Body of pancreas (tissue), 4 donors: ENCODE measurements around the gene SUPT5H. TPM values are rescaled to one million over a fixed set of nuclear protein-coding genes. Genes with fewer than 3 reads are reported as not detected.

Experiments used
- ATAC-seq: fragments of 150-250 bp; one replicate; pipeline ENCODE4 v1.9.1; 2016
- DNase-seq, 4 donors: peaks; one replicate each; pipeline ENCODE4 v3.0.0-alpha.2; 2019
- H3K27ac ChIP-seq, 4 donors: fragments of 200-600 bp; sonication (generic); 1 replicate in 3 of 4; 2 replicates in 1 of 4; pipeline versions ENCODE4 v1.5.1 to v1.6.1; 2016 to 2019; ENCODE audit warnings: mild to moderate bottlenecking in 1 of 4, mixed read lengths in 1 of 4, moderate library complexity in 1 of 4
- H3K27me3 ChIP-seq, 2 donors: fragments of 200-600 bp; sonication (generic); one replicate each; pipeline ENCODE4 v1.6.0; 2016; ENCODE audit warnings: mild to moderate bottlenecking in 1 of 2
- H3K36me3 ChIP-seq, 2 donors: fragments of 200-600 bp; sonication (generic); replicated peaks in 1 of 2; 2 replicates each; pipeline ENCODE4 v1.5.1; 2016; ENCODE audit warnings: low read depth in 2 of 2; ENCODE audit not compliant: insufficient read depth in 1 of 2
- H3K4me1 ChIP-seq: fragments of 200-600 bp; sonication (generic); one replicate; pipeline ENCODE4 v1.6.0; 2016
- H3K4me3 ChIP-seq, 2 donors: fragments of 200-600 bp; sonication (generic); 1 replicate in 1 of 2; 2 replicates in 1 of 2; pipeline ENCODE4 v1.5.1; 2016 to 2019
- H3K9me3 ChIP-seq, 3 donors: fragments of 200-600 bp; sonication (generic); 1 replicate in 2 of 3; 2 replicates in 1 of 3; pipeline ENCODE4 v1.5.1; 2016
- CTCF ChIP-seq, 7 experiments: fragments of 450-650 bp in 4 of 7; fragments of 200-600 bp in 3 of 7; sonication (generic) in 3 of 7; IDR thresholded peaks; one replicate each; pipeline ENCODE4 v1.5.1; 2016 to 2019; ENCODE audit warnings: antibody characterized with exemption in 7 of 7
- POLR2A ChIP-seq, 3 donors: fragments of 450-650 bp; IDR thresholded peaks; one replicate each; pipeline ENCODE4 v1.6.1; 2016; ENCODE audit warnings: antibody characterized with exemption in 3 of 3, mild to moderate bottlenecking in 2 of 3
- WGBS, 2 donors: methylation state at CpG; one replicate each; pipeline ENCODE4 v1.1.5; 2017; 5-methylcytosine and 5-hydroxymethylcytosine counted together
- intact Hi-C: fragments of 100-400 bp; cut with DNase I; formaldehyde crosslinking; loops from one replicate; pipeline ENCODE4 v1.15.1; 2023
- total RNA-seq, 2 donors: library from RNA; depleted of rRNA; stranded (reverse); fragments of >200 nt; gene quantifications; one replicate each; pipeline ENCODE4 v1.1.0, GENCODE V29; 2016

The SUPT5H gene
- total RNA-seq, 2 donors from 2014 or later, result 82.0 to 90.3 TPM

- Histone ChIP-seq H3K4me1 (peaks cover 34% of the 10 kb centered on the region), H3K27me3 (no peaks in the 10 kb centered on the region), H3K9me3 (no peaks in the 10 kb centered on the region), H3K4me3 (no peak overlapping the region), H3K27ac (no peak overlapping the region), H3K36me3 (no peaks in the 10 kb centered on the region)
- ATAC-seq (no peak), DNase-seq (no peak)
- WGBS, 2 donors, result 71 to 74% methylated on average over 23 to 34 of the region's 35 CpGs
- TF ChIP-seq POLR2A (IDR thresholded peaks at IDR 0.05), result no peak
- TF ChIP-seq CTCF (IDR thresholded peaks at IDR 0.05), result no peak
- intact Hi-C loops, result loop anchor here (10.0 kb wide), 1 partner anchor 71 kb away; the partner anchor contains the start of gene SAMD4B
These were observed 30.0 kb upstream of the SUPT5H start for GRCh38 chr19:39415111-39416046.

- Histone ChIP-seq H3K4me1 (peaks cover 23% of the 10 kb centered on the region), H3K27ac (no peak overlapping the region), H3K9me3 (no peaks in the 10 kb centered on the region), H3K36me3 (no peaks in the 10 kb centered on the region), H3K4me3 (no peak overlapping the region), H3K27me3 (no peaks in the 10 kb centered on the region)
- no peak for ATAC-seq
- intact Hi-C loops, result loop anchor here (10.0 kb wide), 1 partner anchor 72 kb away; the partner anchor contains the start of gene SAMD4B
- DNase-seq, result no peak
- 81 to 83% methylated on average over 14 to 26 of the region's 27 CpGs for WGBS, 2 donors
- TF ChIP-seq CTCF (IDR thresholded peaks at IDR 0.05) (no peak), POLR2A (IDR thresholded peaks at IDR 0.05) (no peak)
These were observed 28.9 kb upstream of the SUPT5H start for GRCh38 chr19:39416152-39417120.

GRCh38 chr19:39417463-39418181 is 27.8 kb upstream of the SUPT5H start:
- no peak for ATAC-seq
- 79 to 89% methylated on average over 30 of the region's 30 CpGs for WGBS, 2 donors
- H3K9me3 ChIP-seq, result no peaks in the 10 kb centered on the region
- peaks cover 14% of the 10 kb centered on the region for H3K4me1 ChIP-seq
- no peaks in the 10 kb centered on the region for H3K27me3 ChIP-seq
- no peak overlapping the region for H3K4me3 ChIP-seq
- TF ChIP-seq POLR2A (IDR thresholded peaks at IDR 0.05) (no peak), CTCF (IDR thresholded peaks at IDR 0.05) (no peak)
- no peak overlapping the region for H3K27ac ChIP-seq
- H3K36me3 ChIP-seq, result no peaks in the 10 kb centered on the region
- DNase-seq, result no peak
- intact Hi-C loops, result loop anchor here (10.0 kb wide), 1 partner anchor 73 kb away; the partner anchor contains the start of gene SAMD4B

GRCh38 chr19:39419003-39419402 is 26.4 kb upstream of the SUPT5H start:
- no peaks in the 10 kb centered on the region for H3K36me3 ChIP-seq
- no peak for TF ChIP-seq POLR2A (IDR thresholded peaks at IDR 0.05)
- no peak for TF ChIP-seq CTCF (IDR thresholded peaks at IDR 0.05)
- ATAC-seq (no peak), DNase-seq (no peak)
- intact Hi-C loops, result loop anchor here (10.0 kb wide), 1 partner anchor 74 kb away; the partner anchor contains the start of gene SAMD4B
- H3K4me3 ChIP-seq, result no peak overlapping the region
- no peaks in the 10 kb centered on the region for H3K9me3 ChIP-seq
- H3K27me3 ChIP-seq, result no peaks in the 10 kb centered on the region
- H3K27ac ChIP-seq, result no peak overlapping the region
- WGBS, 2 donors, result 77 to 78% methylated on average over 7 to 9 of the region's 9 CpGs
- H3K4me1 ChIP-seq, result peaks cover under 1% of the 10 kb centered on the region
